GM10248 (cell line): ENCODE measurements around the gene EAF2.
A peak's percentile ranks its signal among the peaks of the same experiment; 100 is the strongest.

Source experiments
- CTCF ChIA-PET: fragments of 300-600 bp; sonication (Branson Sonifier 250); formaldehyde crosslinking; extraction: SDS; loops from one replicate; lab custom pipeline; 2021; ENCODE audit warnings: antibody characterized with exemption; lab: Yijun Ruan, JAX
- POLR2A ChIA-PET: fragments of 350-650 bp; sonication (Branson Sonifier 250); formaldehyde crosslinking; extraction: SDS; loops from one replicate; lab custom pipeline; 2020; ENCODE audit warnings: antibody characterized with exemption; lab: Yijun Ruan, JAX
- DNase-seq: peaks from one replicate; pipeline ENCODE4 v3.0.0; 2012; ENCODE audit errors: extremely low spot score
- CTCF ChIP-seq: IDR thresholded peaks from 2 replicates; pipeline ENCODE4 v1.5.1; 2012; ENCODE audit warnings: mild to moderate bottlenecking, low read depth; ENCODE audit errors: extremely low read depth, missing control alignments, control extremely low read depth

EAF2 gene

GRCh38 chr3:121834671-121835464 lies at the start of gene EAF2, which contains the start of gene IQCB1:
Gene EAF2, plus strand, starts transcription at chr3:121835209. Its CDS starts 77 bp downstream, at chr3:121835286.
Gene IQCB1, minus strand, starts transcription at chr3:121835060. Its CDS starts 6,100 bp downstream, at chr3:121828960.
- ChIA-PET POLR2A (interaction anchor here (0.7 to 1.0 kb wide), 6 partner anchors 8 to 74 kb away, joined by 3 to 5 read pairs (median 3); no protein-coding TSS in a partner anchor), CTCF (interaction anchor here (0.7 to 1.0 kb wide), 6 partner anchors 9 to 244 kb away, joined by 3 read pairs; no protein-coding TSS in a partner anchor)
- no peak for TF ChIP-seq CTCF
- DNase-seq = peak; percentile 99

- POLR2A ChIA-PET = interaction anchor here (0.7 kb wide), 1 partner anchor 160 kb away, joined by 3 read pairs; no protein-coding TSS in a partner anchor
- CTCF ChIA-PET = interaction anchor here (0.7 to 1.3 kb wide), 3 partner anchors 9 to 15 kb away, joined by 3 to 4 read pairs (median 3); no protein-coding TSS in a partner anchor
- no peak for TF ChIP-seq CTCF
- no peak for DNase-seq
These were observed 48.5 kb upstream of the EAF2 start for GRCh38 chr3:121786485-121786884.

- POLR2A ChIA-PET = no interaction called here
- peak; percentile 32 for DNase-seq
- CTCF ChIA-PET = interaction anchor here (0.8 to 2.0 kb wide), 2 partner anchors 8 to 203 kb away, joined by 4 read pairs; no protein-coding TSS in a partner anchor
- no peak for TF ChIP-seq CTCF
These were observed 41.9 kb upstream of the EAF2 start for GRCh38 chr3:121793078-121793477.

- CTCF ChIA-PET = interaction anchor here (1.0 to 2.0 kb wide), 5 partner anchors 9 to 202 kb away, joined by 3 to 4 read pairs (median 3); no protein-coding TSS in a partner anchor
- TF ChIP-seq CTCF = no peak
- POLR2A ChIA-PET = no interaction called here
- DNase-seq = no peak
These were observed 40.6 kb upstream of the EAF2 start for GRCh38 chr3:121794264-121794983.

- DNase-seq = no peak
- ChIA-PET CTCF (no interaction called here), POLR2A (no interaction called here)
- no peak for TF ChIP-seq CTCF
These were observed 38.0 kb upstream of the EAF2 start for GRCh38 chr3:121796970-121797369.

- ChIA-PET POLR2A (no interaction called here), CTCF (interaction anchor here (0.9 to 1.7 kb wide), 6 partner anchors 8 to 18 kb away, joined by 3 to 4 read pairs (median 4); no protein-coding TSS in a partner anchor)
- no peak for DNase-seq
- TF ChIP-seq CTCF = no peak
These were observed 34.1 kb upstream of the EAF2 start for GRCh38 chr3:121800906-121801305.
